Vagina (tissue), 2 donors: ENCODE measurements around the gene TPGS1.

Source experiments
- CTCF ChIP-seq, 3 experiments: fragments of 450-650 bp in 2 of 3; fragments of 200-600 bp in 1 of 3; sonication (generic) in 1 of 3; IDR thresholded peaks; one replicate each; pipeline ENCODE4 v1.5.1; 2017 to 2019; ENCODE audit warnings: antibody characterized with exemption in 3 of 3, mild to moderate bottlenecking in 2 of 3, moderate library complexity in 2 of 3
- POLR2A ChIP-seq, 2 donors: fragments of 450-650 bp; IDR thresholded peaks; one replicate each; pipeline ENCODE4 v1.6.1; 2017; ENCODE audit warnings: antibody characterized with exemption in 2 of 2, mild to moderate bottlenecking in 2 of 2, moderate library complexity in 2 of 2
- POLR2AphosphoS5 ChIP-seq, 2 donors: sonication (generic); formaldehyde crosslinking; IDR thresholded peaks; one replicate each; pipeline ENCODE4 v1.9.0; 2017; ENCODE audit warnings: antibody characterized with exemption in 2 of 2, mild to moderate bottlenecking in 2 of 2, low read depth in 1 of 2; ENCODE audit not compliant: insufficient read depth in 1 of 2

DNA sequence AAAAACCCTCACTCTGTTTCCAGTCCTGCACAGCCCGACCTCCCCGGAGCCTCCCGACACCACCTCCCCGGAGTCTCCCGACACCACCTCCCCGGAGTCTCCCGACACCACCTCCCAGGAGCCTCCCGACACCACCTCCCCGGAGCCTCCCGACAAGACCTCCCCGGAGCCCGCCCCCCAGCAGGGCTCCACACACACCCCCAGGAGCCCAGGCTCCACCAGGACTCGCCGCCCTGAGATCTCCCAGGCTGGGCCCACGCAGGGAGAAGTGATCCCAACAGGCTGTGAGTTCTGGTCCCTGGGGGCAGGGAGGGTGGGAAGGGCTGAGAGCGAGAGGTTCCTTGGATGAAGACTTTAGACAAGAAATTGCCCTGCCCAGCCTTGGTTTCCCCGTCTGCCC lies 5.7 kb upstream of the TPGS1 start:
- TF ChIP-seq POLR2AphosphoS5 (IDR thresholded peaks at IDR 0.05; ENCODE audit: insufficient read depth in 1 of 2, low read depth in 1 of 2) = no peak
- no peak for TF ChIP-seq CTCF (IDR thresholded peaks at IDR 0.05)
- no peak for TF ChIP-seq POLR2A (IDR thresholded peaks at IDR 0.05)
